GM21423 (cell line): ENCODE data around the gene ADAM12.

Experiments used
- ATAC-seq: cut with Tn5 transposase; IDR thresholded peaks from one replicate; pipeline ENCODE4 v1.9.1; 2021; ENCODE audit warnings: mild to moderate bottlenecking, moderate library complexity; ENCODE audit not compliant: unreplicated experiment

The ADAM12 gene

DNA sequence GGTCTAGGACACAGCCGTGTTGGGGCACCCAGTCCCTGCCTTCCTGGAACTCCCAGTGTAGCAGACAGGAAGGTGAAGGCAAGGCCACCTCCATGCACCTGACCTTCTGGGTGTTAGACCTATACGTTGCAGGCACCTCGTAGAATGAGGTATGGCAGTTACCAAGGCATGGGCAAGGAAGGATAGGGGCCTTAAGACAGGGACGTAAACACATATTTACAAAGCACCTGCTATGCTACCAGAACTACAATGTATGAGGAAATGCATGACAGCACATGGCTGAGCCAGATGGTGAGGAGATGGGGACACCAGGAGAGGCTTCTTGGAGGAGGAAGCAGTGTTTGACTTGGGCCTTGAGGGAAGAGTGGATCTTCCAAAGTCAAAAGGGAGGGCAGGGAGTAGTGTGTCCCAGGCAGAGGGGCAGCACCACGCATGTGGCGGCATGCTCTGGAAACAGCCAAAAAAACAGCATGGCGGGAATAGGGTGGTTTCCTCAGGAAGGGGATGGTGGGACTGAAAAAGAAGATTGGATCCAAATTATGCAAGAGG, 260.7 kb downstream of the ADAM12 start:
- no peak for ATAC-seq

GRCh38 chr10:126126866-126127265, 261.4 kb downstream of the ADAM12 start:
- ATAC-seq, result no peak

GRCh38 chr10:126126023-126126422, 262.3 kb downstream of the ADAM12 start:
- ATAC-seq, result no peak

- no peak for ATAC-seq
Measured at GRCh38 chr10:126124668-126125349, 263.5 kb downstream of the ADAM12 start.

GRCh38 chr10:126124046-126124445, 264.2 kb downstream of the ADAM12 start:
- ATAC-seq, result no peak

DNA sequence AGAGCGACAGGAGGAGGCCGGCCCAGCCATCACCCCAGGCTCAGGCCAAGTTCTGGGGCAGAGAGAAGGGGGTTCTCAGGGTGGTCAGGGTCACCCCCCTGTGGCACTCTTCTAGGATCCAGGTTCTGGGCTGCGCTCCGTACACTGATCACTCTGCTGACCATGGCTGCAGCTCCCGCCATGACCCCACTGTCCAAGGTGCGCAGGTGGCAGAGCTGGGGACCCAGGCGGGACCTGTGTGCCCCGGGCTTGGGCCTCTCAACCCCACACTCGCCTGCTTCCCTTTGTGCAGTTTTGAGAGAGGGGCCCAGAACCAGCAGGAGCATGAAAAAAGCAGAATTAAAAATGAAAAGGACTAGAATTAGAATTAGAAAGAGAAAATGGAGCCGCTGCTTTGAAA, 264.8 kb downstream of the ADAM12 start:
- no peak for ATAC-seq

- no peak for ATAC-seq
Measured at GRCh38 chr10:126122881-126123280, 265.4 kb downstream of the ADAM12 start.

DNA sequence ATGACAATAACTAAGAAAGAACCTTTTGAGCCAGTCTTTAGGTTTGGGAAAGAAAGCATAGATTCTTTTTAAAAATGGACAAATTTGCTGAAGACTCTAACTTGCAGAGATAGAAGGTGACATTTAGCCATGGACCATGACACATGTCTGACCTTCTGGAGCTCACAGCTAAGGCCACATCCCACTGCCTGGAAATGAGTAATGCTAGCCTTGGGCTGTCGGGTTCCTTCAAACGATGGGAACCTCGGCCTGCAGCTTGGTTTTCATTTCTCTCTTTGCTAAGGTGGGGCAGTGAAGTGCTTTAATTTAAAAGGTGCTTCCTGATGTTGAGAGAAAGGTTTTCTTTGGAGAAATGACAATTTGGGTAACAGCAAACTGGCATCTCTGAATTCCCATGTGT, 268.7 kb downstream of the ADAM12 start:
- no peak for ATAC-seq

DNA sequence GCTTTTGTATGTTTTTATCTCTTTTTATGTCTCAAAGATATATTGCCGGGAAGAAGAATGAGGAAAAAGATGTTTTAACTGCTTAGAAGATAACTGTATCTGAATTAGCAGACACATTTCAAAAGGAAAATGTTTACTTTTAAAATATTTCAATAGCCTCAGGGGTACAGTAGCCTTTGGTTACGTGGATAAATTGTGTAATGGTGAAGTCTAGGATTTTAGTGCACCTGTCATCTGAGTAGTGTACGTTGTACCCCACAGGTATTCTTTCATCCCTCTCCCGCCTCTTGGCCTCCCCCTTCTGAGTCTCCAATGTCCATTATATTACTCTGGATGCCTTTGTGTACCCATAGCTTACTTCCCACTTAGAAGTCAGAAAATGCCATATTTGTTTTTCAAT, 269.8 kb downstream of the ADAM12 start:
- ATAC-seq, result no peak

DNA sequence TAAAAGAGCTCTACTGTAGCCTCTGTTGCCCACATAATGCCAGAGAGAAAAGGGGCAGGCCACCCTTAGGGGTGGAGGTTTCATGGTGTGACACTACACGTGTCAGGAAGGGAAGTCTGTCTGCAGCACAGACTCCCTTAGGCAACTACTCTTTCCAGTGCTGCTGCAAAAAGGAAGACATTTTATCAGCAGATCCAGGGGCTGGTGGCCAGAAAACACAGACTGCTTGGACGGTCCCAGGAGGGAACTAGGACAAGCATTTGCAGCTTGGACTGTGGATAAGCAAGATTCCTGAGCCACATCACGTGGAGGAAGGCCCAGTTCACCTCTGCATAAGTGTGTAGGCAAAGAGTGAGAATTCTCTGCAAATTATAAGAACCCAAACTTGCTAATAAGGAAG, 271.1 kb downstream of the ADAM12 start:
- no peak for ATAC-seq

- ATAC-seq, result no peak
Measured at GRCh38 chr10:126115886-126116285, 272.4 kb downstream of the ADAM12 start.

- ATAC-seq, result no peak
Measured at GRCh38 chr10:126114884-126115555, 273.3 kb downstream of the ADAM12 start.

DNA sequence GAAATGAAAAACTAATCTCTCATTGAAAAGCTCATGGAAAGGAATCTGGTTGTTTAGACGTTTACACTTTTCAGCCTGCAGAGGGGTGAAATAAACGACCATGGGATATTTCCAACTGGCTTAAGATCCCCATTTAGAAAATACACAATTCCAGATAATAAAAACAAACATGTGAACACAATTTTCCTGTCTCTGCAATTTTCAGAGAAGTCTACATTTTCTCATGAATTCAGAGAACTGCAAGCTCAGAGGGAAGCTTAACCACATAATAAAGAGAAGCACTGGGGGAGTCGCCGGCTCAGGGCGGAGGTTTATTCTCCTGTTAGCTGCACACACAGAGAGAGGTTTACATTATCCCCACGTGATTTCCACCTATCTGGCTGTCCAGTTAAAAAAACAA, 276.8 kb downstream of the ADAM12 start:
- no peak for ATAC-seq

DNA sequence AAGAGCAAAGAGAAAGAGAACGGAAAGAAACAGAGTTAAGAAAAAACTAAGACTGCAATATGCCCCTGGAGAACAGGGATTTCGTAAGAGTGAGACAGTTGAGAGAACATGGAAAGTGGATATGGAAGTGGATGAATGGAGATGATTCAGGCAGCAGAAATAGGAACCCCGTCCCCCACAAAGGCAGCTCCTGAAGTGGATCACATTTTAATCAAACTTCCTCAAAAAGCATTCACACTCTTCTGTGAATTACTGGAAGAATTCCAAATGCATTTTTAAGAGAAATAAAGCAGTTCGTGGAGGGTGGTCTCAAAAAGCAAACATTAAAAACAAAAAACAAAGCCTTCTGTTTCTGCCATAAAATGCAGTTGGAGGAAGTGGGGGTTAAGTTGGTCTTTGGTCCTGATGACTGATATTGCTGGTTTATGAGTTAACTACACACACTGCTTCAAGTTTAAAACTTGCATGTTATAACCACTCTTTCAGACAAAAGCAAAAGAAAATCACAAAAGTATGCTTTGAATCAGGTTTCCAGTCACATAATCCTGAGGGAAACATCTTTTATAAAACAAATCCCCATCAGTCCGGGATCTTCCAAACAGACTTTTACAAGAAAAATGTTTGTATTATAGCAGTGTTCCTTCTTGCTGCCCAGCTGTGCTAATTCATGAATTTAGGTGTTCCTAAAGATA, 277.6 kb downstream of the ADAM12 start:
- ATAC-seq, result no peak

GRCh38 chr10:126109893-126110292, 278.4 kb downstream of the ADAM12 start:
- no peak for ATAC-seq

GRCh38 chr10:126108693-126109092, 279.6 kb downstream of the ADAM12 start:
- ATAC-seq, result no peak

DNA sequence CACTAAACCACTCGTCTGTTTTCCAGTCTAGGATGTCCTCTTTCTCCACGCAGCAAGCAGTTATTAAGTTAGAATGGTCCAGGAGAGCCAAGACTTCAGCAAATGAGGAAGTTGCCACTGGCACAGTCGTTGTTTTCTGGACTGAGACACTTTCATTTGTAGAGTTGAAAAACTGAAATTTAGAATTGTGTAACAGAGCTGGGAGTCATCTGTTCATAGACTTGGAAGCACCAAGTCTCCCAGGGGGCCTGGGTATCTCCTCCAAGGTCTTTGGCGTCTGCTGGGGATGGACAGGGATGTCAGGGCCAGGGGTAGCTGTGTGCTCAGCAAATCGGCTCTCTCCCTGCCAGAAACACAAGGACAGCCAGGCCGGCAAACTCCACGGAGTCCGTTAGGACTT, 283.5 kb downstream of the ADAM12 start:
- no peak for ATAC-seq

DNA sequence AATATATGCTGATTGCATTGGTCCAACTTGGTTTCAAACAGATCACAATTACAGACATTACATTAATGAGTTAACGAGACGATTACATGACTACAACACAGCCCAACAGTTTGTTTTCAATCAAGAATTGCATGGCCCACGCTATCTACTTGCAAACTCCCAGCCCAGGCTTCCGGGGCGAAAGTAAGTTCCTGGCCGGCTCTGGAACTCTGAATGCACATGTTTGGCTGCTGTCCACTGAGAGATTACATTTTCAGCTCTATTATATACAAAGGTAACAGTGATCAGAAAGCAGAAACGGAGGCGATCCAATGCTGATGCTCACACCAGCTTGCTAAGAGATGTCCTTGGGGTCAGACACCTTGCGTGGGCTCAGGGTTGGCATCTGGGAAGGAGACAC, 285.6 kb downstream of the ADAM12 start:
- no peak for ATAC-seq

DNA sequence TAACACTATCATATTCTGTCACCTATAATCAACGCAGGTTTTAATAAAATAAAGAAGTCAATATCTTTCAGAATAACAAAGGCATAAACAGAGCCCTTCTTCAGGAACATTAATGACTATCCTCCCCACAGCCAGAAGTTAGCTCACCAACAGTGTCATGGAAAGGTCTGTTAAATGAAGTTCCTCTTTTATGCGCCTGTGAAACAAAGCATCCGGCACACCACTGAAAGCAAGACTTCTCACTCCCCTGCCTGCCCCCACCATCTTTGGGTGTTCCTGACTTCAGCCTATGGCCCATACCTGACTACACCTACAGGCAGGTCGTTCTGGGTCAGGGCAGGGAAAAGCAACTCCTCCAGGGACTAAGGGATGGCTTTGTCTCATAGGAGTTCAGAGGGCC, 286.5 kb downstream of the ADAM12 start:
- ATAC-seq, result peak; percentile 78

- no peak for ATAC-seq
Measured at GRCh38 chr10:126101325-126101724, 287.0 kb downstream of the ADAM12 start.

- no peak for ATAC-seq
Measured at GRCh38 chr10:126099366-126099765, 288.9 kb downstream of the ADAM12 start.

- no peak for ATAC-seq
Measured at GRCh38 chr10:126098226-126098581, 290.1 kb downstream of the ADAM12 start.
